ENCODE results near the gene MAML2. TPM values are rescaled to one million over a fixed set of nuclear protein-coding genes. Genes with fewer than 3 reads are reported as not detected.

MAML2 gene
- total RNA-seq, 2 experiments from 2014 or later, result 0.15 to 1.0 TPM

DNA sequence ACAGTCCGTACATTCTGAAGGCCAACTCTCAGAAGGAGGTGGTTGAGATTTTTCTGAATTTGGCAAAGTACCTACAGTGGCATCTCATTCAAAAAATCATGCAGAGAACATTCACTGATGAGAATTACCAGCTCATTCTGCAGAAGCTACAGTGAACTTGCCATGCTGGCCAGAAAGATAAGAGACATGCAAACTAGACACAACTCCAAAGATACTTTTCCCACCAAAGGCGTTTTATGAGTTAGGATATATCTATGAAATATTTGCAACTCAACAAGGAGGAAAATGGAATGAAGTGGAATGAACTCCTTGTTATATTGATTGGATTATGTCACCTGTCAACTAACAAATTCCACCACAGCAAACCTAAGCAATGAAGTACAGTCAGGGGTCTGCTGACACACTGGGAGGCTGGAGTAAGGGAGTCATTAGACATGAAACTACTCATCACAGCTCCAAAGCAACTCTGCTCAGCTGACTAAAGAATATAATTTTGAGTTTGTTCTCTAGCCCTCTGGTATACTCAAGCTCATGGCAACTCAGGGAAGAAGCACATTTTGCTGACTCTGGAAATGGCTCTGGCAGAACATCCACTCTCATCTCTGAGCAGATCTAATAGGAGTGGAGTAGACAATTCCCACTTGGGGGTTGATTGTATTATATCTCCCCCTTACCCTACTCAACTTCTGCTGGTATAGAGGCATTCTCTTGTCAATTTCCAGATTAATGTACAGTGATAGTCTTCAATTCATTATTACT is 22.9 kb downstream of the MAML2 start:
- no peak overlapping the region for H3K4me2 ChIP-seq (ENCODE audit: low read length)
- H2AFZ ChIP-seq (ENCODE audit: low read length), result no peak overlapping the region
- no peak overlapping the region for H3K4me3 ChIP-seq (ENCODE audit: low read depth, low read length, poor library complexity, severe bottlenecking)
- TF ChIP-seq, protein P1, sequence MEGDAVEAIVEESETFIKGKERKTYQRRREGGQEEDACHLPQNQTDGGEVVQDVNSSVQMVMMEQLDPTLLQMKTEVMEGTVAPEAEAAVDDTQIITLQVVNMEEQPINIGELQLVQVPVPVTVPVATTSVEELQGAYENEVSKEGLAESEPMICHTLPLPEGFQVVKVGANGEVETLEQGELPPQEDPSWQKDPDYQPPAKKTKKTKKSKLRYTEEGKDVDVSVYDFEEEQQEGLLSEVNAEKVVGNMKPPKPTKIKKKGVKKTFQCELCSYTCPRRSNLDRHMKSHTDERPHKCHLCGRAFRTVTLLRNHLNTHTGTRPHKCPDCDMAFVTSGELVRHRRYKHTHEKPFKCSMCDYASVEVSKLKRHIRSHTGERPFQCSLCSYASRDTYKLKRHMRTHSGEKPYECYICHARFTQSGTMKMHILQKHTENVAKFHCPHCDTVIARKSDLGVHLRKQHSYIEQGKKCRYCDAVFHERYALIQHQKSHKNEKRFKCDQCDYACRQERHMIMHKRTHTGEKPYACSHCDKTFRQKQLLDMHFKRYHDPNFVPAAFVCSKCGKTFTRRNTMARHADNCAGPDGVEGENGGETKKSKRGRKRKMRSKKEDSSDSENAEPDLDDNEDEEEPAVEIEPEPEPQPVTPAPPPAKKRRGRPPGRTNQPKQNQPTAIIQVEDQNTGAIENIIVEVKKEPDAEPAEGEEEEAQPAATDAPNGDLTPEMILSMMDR (conservative IDR thresholded peaks at IDR 0.05; ENCODE audit: low read length), result no peak
- TF ChIP-seq EZH2phosphoT487 (IDR thresholded peaks at IDR 0.05; ENCODE audit: borderline replicate concordance, low read depth, low read length), result no peak
- H4K20me1 ChIP-seq (ENCODE audit: insufficient read depth, low read length), result no peaks in the 10 kb centered on the region
- DNase-seq (ENCODE audit: low spot score), result no peak
- CTCF ChIA-PET (ENCODE audit: unreplicated experiment), result no interaction called here
- no peaks in the 10 kb centered on the region for H3K79me2 ChIP-seq (ENCODE audit: insufficient read depth, low read depth, low read length)
- no peaks in the 10 kb centered on the region for H3K4me1 ChIP-seq (ENCODE audit: insufficient read depth, low read length, poor library complexity, severe bottlenecking)
- BruUV-seq (replicated peaks), result no TSS peak
- intact Hi-C loops (cut with micrococcal nuclease; ENCODE audit: unreplicated experiment), result no loop called here
- H3K27ac ChIP-seq (ENCODE audit: low read depth, low read length, poor library complexity, severe bottlenecking), result no peak overlapping the region
- H3K9me3 ChIP-seq (ENCODE audit: low read length), result no peaks in the 10 kb centered on the region
- no peaks in the 10 kb centered on the region for H3K36me3 ChIP-seq (ENCODE audit: insufficient read depth, low read length)
- POLR2A ChIA-PET, result interaction anchor here (0.7 kb wide), 1 partner anchor 612 kb away, joined by 3 read pairs; no protein-coding TSS in a partner anchor
- H3K9me2 ChIP-seq (ENCODE audit: insufficient read depth, low read length), result no peaks in the 10 kb centered on the region

DNA sequence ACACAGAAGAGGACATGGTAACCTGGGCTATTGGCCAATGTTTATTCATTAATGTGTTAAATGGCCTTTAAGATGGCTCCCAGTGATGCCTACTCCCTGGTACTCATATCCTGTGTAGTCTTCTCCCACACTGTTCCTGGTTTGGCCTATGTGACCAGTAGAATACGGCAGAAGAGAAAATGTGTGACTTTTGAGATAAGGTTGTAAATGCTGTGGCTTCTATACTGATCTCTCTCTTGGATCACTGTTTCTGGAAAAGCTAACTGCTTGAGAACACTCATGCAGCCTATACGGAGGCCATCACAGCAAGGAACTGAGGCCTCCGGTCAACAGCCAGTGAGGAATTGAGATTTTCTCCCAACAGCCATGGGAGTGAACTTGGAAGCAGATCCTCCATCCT is 24.1 kb downstream of the MAML2 start:
- no peak overlapping the region for H3K4me2 ChIP-seq (ENCODE audit: low read length)
- no peaks in the 10 kb centered on the region for H3K9me3 ChIP-seq (ENCODE audit: low read length)
- intact Hi-C loops (cut with micrococcal nuclease; ENCODE audit: unreplicated experiment), result no loop called here
- BruUV-seq (replicated peaks), result no TSS peak
- H3K4me1 ChIP-seq (ENCODE audit: insufficient read depth, low read length, poor library complexity, severe bottlenecking), result no peaks in the 10 kb centered on the region
- POLR2A ChIA-PET, result no interaction called here
- no peaks in the 10 kb centered on the region for H4K20me1 ChIP-seq (ENCODE audit: insufficient read depth, low read length)
- H3K9me2 ChIP-seq (ENCODE audit: insufficient read depth, low read length), result no peaks in the 10 kb centered on the region
- CTCF ChIA-PET (ENCODE audit: unreplicated experiment), result no interaction called here
- no peak overlapping the region for H3K27ac ChIP-seq (ENCODE audit: low read depth, low read length, poor library complexity, severe bottlenecking)
- H3K36me3 ChIP-seq (ENCODE audit: insufficient read depth, low read length), result no peaks in the 10 kb centered on the region
- no peak overlapping the region for H2AFZ ChIP-seq (ENCODE audit: low read length)
- DNase-seq (ENCODE audit: low spot score), result no peak
- TF ChIP-seq, protein P1 (conservative IDR thresholded peaks at IDR 0.05; ENCODE audit: low read length), result no peak
- TF ChIP-seq EZH2phosphoT487 (IDR thresholded peaks at IDR 0.05; ENCODE audit: borderline replicate concordance, low read depth, low read length), result no peak
- no peaks in the 10 kb centered on the region for H3K79me2 ChIP-seq (ENCODE audit: insufficient read depth, low read depth, low read length)
- no peak overlapping the region for H3K4me3 ChIP-seq (ENCODE audit: low read depth, low read length, poor library complexity, severe bottlenecking)

DNA sequence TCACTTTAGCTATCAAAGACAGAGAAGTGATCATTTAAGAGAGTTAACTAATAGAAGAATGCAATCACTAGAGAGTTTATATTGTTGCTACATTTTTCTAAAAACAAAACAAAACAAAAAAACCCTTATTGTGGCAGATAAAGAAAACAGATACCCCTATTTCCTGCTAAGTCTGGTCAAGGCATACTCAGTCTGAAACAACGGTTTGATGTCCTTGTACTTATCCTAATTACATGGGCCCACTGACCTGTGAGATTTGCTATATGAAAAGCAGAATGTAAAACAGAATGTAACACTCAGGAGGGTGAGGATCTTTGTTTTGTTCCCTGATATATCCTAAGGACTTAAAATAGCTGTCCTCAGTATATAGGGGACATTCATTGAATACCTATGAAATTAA is 24.6 kb downstream of the MAML2 start:
- intact Hi-C loops (cut with micrococcal nuclease; ENCODE audit: unreplicated experiment), result no loop called here
- POLR2A ChIA-PET, result no interaction called here
- no peak overlapping the region for H3K27ac ChIP-seq (ENCODE audit: low read depth, low read length, poor library complexity, severe bottlenecking)
- TF ChIP-seq, protein P1 (conservative IDR thresholded peaks at IDR 0.05; ENCODE audit: low read length), result no peak
- TF ChIP-seq EZH2phosphoT487 (IDR thresholded peaks at IDR 0.05; ENCODE audit: borderline replicate concordance, low read depth, low read length), result no peak
- no peaks in the 10 kb centered on the region for H3K36me3 ChIP-seq (ENCODE audit: insufficient read depth, low read length)
- no TSS peak for BruUV-seq (replicated peaks)
- no peaks in the 10 kb centered on the region for H3K9me2 ChIP-seq (ENCODE audit: insufficient read depth, low read length)
- H3K4me3 ChIP-seq (ENCODE audit: low read depth, low read length, poor library complexity, severe bottlenecking), result no peak overlapping the region
- no peaks in the 10 kb centered on the region for H3K4me1 ChIP-seq (ENCODE audit: insufficient read depth, low read length, poor library complexity, severe bottlenecking)
- no peak overlapping the region for H3K4me2 ChIP-seq (ENCODE audit: low read length)
- H2AFZ ChIP-seq (ENCODE audit: low read length), result no peak overlapping the region
- CTCF ChIA-PET (ENCODE audit: unreplicated experiment), result no interaction called here
- no peak for DNase-seq (ENCODE audit: low spot score)
- H4K20me1 ChIP-seq (ENCODE audit: insufficient read depth, low read length), result no peaks in the 10 kb centered on the region
- H3K9me3 ChIP-seq (ENCODE audit: low read length), result no peaks in the 10 kb centered on the region
- no peaks in the 10 kb centered on the region for H3K79me2 ChIP-seq (ENCODE audit: insufficient read depth, low read depth, low read length)
